HG02938 (cell line): ENCODE results near the gene BRD4.
A peak's percentile ranks its signal among the peaks of the same experiment; 100 is the strongest.

Experiments used
- ATAC-seq: cut with Tn5 transposase; IDR thresholded peaks from one replicate; pipeline ENCODE4 v1.9.1; 2021; ENCODE audit warnings: mild to moderate bottlenecking, moderate library complexity; ENCODE audit not compliant: unreplicated experiment

Gene BRD4

GRCh38 chr19:15234431-15235130, 97.8 kb downstream of the BRD4 start:
- no peak for ATAC-seq

GRCh38 chr19:15231271-15231670, 101.1 kb downstream of the BRD4 start:
- ATAC-seq, result no peak

- no peak for ATAC-seq
Observed at GRCh38 chr19:15227261-15227660, 105.1 kb downstream of the BRD4 start.

GRCh38 chr19:15225760-15226159, 106.6 kb downstream of the BRD4 start:
- no peak for ATAC-seq

- peak; percentile 23 for ATAC-seq
Observed at GRCh38 chr19:15223649-15224361, 108.5 kb downstream of the BRD4 start.

GRCh38 chr19:15222738-15223648, 109.3 kb downstream of the BRD4 start:
- peak; percentile 71 for ATAC-seq

- ATAC-seq, result no peak
Observed at GRCh38 chr19:15220833-15221232, 111.5 kb downstream of the BRD4 start.

GRCh38 chr19:15218501-15218900, 113.8 kb downstream of the BRD4 start:
- ATAC-seq, result no peak

- no peak for ATAC-seq
Observed at GRCh38 chr19:15216363-15216762, 116.0 kb downstream of the BRD4 start.

- ATAC-seq, result no peak
Observed at GRCh38 chr19:15213715-15214381, 118.5 kb downstream of the BRD4 start.

- ATAC-seq, result no peak
Observed at GRCh38 chr19:15212711-15213110, 119.6 kb downstream of the BRD4 start.

GRCh38 chr19:15210323-15210781, 122.0 kb downstream of the BRD4 start:
- ATAC-seq, result no peak

GRCh38 chr19:15201374-15202023, 130.8 kb downstream of the BRD4 start:
- no peak for ATAC-seq

- no peak for ATAC-seq
Observed at GRCh38 chr19:15200553-15201364, 131.6 kb downstream of the BRD4 start, which contains the start of gene NOTCH3. Gene NOTCH3, minus strand, starts transcription at chr19:15200995. Its CDS starts 90 bp downstream, at chr19:15200905.

GRCh38 chr19:15199661-15200552, 132.4 kb downstream of the BRD4 start:
- ATAC-seq, result no peak

- ATAC-seq, result no peak
Observed at GRCh38 chr19:15198951-15199660, 133.2 kb downstream of the BRD4 start.

- no peak for ATAC-seq
Observed at GRCh38 chr19:15197942-15198341, 134.4 kb downstream of the BRD4 start.
